ENCODE data around the gene HINFP. TPM values are rescaled to one million over a fixed set of nuclear protein-coding genes. Genes with fewer than 3 reads are reported as not detected.

HINFP gene
- total and polyA plus RNA-seq, 9 donors: 15.2 to 27.9 (median 22.4) TPM

DNA sequence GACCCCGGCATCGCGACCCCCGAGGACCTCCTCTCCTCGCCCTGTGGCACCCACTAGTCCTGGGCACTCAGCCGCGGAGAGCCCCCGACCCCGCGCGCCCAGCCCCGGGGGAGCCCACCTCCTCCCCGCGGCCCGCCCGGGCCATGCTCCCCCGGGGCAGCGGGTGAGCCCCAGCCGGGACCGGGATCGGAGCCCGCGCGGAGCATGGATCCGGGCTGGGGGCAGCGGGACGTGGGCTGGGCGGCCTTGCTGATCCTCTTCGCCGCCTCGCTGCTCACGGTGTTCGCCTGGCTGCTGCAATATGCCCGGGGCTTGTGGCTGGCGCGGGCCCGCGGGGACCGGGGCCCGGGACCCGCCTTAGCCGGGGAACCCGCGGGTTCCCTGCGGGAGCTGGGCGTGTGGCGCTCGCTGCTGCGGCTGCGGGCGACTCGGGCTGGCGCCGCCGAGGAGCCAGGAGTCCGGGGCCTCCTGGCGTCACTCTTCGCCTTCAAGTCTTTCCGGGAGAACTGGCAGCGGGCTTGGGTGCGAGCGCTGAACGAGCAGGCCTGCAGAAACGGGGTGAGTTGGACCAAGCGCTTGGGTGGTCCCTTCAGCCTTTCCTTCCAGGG lies 13.7 kb upstream of the HINFP start:
- H3K4me3 ChIP-seq: peak overlapping the region; percentile 92
- 0 to 1% (median 1%) methylated on average over 29 to 65 of the region's 65 CpGs for WGBS, 3 donors
- TF ChIP-seq EP300 (IDR thresholded peaks at IDR 0.05) (no peak), CTCF (IDR thresholded peaks at IDR 0.05) (no peak), POLR2A (IDR thresholded peaks at IDR 0.05) (no peak)
- H3K27me3 ChIP-seq: no peaks in the 10 kb centered on the region
- no peaks in the 10 kb centered on the region for H3K36me3 ChIP-seq
- intact Hi-C loops (cut with DNase I): loop anchor here in 2 of 4 donors (5.0 to 10.0 kb wide), 2 partner anchors 87 to 90 kb away; no protein-coding TSS in a partner anchor
- no peaks in the 10 kb centered on the region for H3K9me3 ChIP-seq
- DNase-seq: no peak
- H3K27ac ChIP-seq: peak overlapping the region; percentile 27 to 32
- H3K4me1 ChIP-seq (ENCODE audit: insufficient read depth): peaks cover 13% of the 10 kb centered on the region

GRCh38 chr11:119108146-119108856 lies 13.1 kb upstream of the HINFP start:
- no peak overlapping the region for H3K27ac ChIP-seq
- WGBS, 3 donors: 26 to 29% (median 28%) methylated on average over 8 of the region's 8 CpGs
- H3K4me3 ChIP-seq: peak overlapping the region; percentile 92
- H3K27me3 ChIP-seq: no peaks in the 10 kb centered on the region
- intact Hi-C loops (cut with DNase I): loop anchor here in 2 of 4 donors (5.0 to 10.0 kb wide), 2 partner anchors 86 to 89 kb away; no protein-coding TSS in a partner anchor
- DNase-seq: no peak
- no peaks in the 10 kb centered on the region for H3K9me3 ChIP-seq
- H3K36me3 ChIP-seq: no peaks in the 10 kb centered on the region
- no peak for TF ChIP-seq EP300 (IDR thresholded peaks at IDR 0.05)
- no peak for TF ChIP-seq POLR2A (IDR thresholded peaks at IDR 0.05)
- TF ChIP-seq CTCF (IDR thresholded peaks at IDR 0.05): no peak
- H3K4me1 ChIP-seq (ENCODE audit: insufficient read depth): peaks cover 10% of the 10 kb centered on the region

DNA sequence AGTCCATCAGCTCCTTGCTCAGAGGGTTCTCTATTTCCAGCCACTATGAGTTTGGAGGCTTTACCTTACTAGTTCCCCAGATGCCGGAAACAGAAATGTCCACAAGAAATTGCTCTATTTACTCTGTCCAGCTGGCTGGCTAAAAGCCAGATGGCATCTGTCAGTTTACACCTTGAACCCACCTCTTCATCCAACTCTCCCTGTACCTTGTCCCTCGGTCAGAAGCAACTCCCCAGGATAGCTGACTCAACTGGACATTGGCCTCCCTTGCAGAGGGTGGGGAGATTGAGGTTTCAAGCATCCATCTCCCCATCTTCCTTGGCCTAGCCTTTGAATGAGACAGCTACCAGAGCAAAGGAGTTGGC lies 12.5 kb upstream of the HINFP start:
- DNase-seq: no peak
- Histone ChIP-seq H3K4me3 (no peak overlapping the region), H3K27ac (no peak overlapping the region), H3K36me3 (no peaks in the 10 kb centered on the region), H3K9me3 (no peaks in the 10 kb centered on the region), H3K4me1 (ENCODE audit: insufficient read depth) (peaks cover 10% of the 10 kb centered on the region), H3K27me3 (no peaks in the 10 kb centered on the region)
- no peak for TF ChIP-seq CTCF (IDR thresholded peaks at IDR 0.05)
- no peak for TF ChIP-seq EP300 (IDR thresholded peaks at IDR 0.05)
- no peak for TF ChIP-seq POLR2A (IDR thresholded peaks at IDR 0.05)
- intact Hi-C loops (cut with DNase I): loop anchor here in 2 of 4 donors (5.0 to 10.0 kb wide), 2 partner anchors 86 to 88 kb away; no protein-coding TSS in a partner anchor
- 87 to 98% (median 93%) methylated on average over 2 of the region's 2 CpGs for WGBS, 3 donors

DNA sequence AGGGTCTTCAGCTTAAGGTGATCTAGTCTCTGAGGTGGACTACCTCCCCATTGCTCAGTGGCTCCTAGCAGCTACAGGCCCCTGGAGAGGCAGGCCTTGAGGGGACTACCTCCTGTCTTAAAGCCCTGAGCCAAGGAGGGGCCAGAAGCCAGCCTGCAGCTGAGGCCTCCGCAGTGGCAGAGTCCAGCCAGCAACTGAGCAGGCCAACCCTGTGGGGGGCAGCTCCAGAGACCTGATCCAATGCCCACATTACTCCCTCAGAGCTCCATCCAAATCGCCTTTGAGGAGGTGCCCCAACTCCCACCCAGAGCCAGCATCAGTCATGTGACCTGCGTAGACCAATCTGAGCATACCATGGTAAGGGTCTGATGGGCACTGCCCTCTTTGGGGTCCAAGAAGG lies 11.5 kb upstream of the HINFP start:
- no peaks in the 10 kb centered on the region for H3K9me3 ChIP-seq
- WGBS, 3 donors: 86 to 89% (median 86%) methylated on average over 3 of the region's 3 CpGs
- peaks cover 10% of the 10 kb centered on the region for H3K4me1 ChIP-seq (ENCODE audit: insufficient read depth)
- TF ChIP-seq CTCF (IDR thresholded peaks at IDR 0.05): no peak
- TF ChIP-seq EP300 (IDR thresholded peaks at IDR 0.05): no peak
- peak in 2 of 5 donors; percentile 13 to 23 for DNase-seq
- no peaks in the 10 kb centered on the region for H3K36me3 ChIP-seq
- no peak overlapping the region for H3K4me3 ChIP-seq
- no peak overlapping the region for H3K27ac ChIP-seq
- no peaks in the 10 kb centered on the region for H3K27me3 ChIP-seq
- intact Hi-C loops (cut with DNase I): loop anchor here in 2 of 4 donors (5.0 to 10.0 kb wide), 2 partner anchors 85 to 87 kb away; no protein-coding TSS in a partner anchor
